CD4-positive, CD25-positive, alpha-beta regulatory T cell (primary cell): ENCODE results near the gene SAMD15. TPM values are rescaled to one million over a fixed set of nuclear protein-coding genes. Genes with fewer than 3 reads are reported as not detected.

ENCODE experiments used
- ATAC-seq, 2 donors: fragments of 150-1000 bp; cut with Tn5 transposase; one replicate each; pipeline ENCODE4 v1.10.0; 2021; ENCODE audit warnings: low read depth in 2 of 2, moderate number of reproducible peaks in 2 of 2, moderate library complexity in 1 of 2
- DNase-seq, 3 donors: peaks; one replicate each; pipeline versions ENCODE4 v3.0.0 to v3.0.0-alpha.2; 2012 to 2022; ENCODE audit warnings: mixed read lengths in 1 of 3
- H3K27ac ChIP-seq: one replicate; pipeline ENCODE4 v1.7.0; 2013; ENCODE audit warnings: mild to moderate bottlenecking, low read length; ENCODE audit not compliant: insufficient read depth, poor library complexity, severe bottlenecking
- H3K27me3 ChIP-seq: one replicate; pipeline ENCODE4 v1.7.0; 2013; ENCODE audit warnings: low read length; ENCODE audit not compliant: control insufficient read depth, insufficient read depth
- H3K36me3 ChIP-seq: one replicate; pipeline ENCODE4 v1.7.0; 2013; ENCODE audit warnings: mild to moderate bottlenecking, low read length, moderate library complexity; ENCODE audit not compliant: control insufficient read depth, insufficient read depth
- H3K4me1 ChIP-seq: 2 replicates; pipeline ENCODE4 v1.7.0; 2013; ENCODE audit warnings: mild to moderate bottlenecking, low read length; ENCODE audit not compliant: insufficient read depth, control insufficient read depth, poor library complexity, severe bottlenecking
- H3K4me3 ChIP-seq: one replicate; pipeline ENCODE4 v1.7.0; 2013; ENCODE audit warnings: low read depth, mild to moderate bottlenecking, low read length, moderate library complexity
- H3K9me3 ChIP-seq, 2 experiments: 1 replicate in 1 of 2; 2 replicates in 1 of 2; pipeline ENCODE4 v1.7.0; 2013; ENCODE audit warnings: low read length in 2 of 2, mild to moderate bottlenecking in 1 of 2, moderate library complexity in 1 of 2; ENCODE audit not compliant: control insufficient read depth in 2 of 2
- H3K27ac Mint-ChIP-seq, 3 donors: one replicate each; pipeline ENCODE4 v1.8.0; 2020 to 2022; ENCODE audit warnings: mild to moderate bottlenecking in 3 of 3, mixed read lengths in 3 of 3, moderate library complexity in 2 of 3
- H3K27me3 Mint-ChIP-seq: one replicate; pipeline ENCODE4 v1.8.0; 2022; ENCODE audit warnings: mild to moderate bottlenecking, mixed read lengths
- H3K36me3 Mint-ChIP-seq: one replicate; pipeline ENCODE4 v1.8.0; 2020; ENCODE audit warnings: mixed read lengths
- H3K4me1 Mint-ChIP-seq, 4 donors: one replicate each; pipeline ENCODE4 v1.8.0; 2020 to 2022; ENCODE audit warnings: mixed read lengths in 4 of 4, mild to moderate bottlenecking in 1 of 4
- H3K4me3 Mint-ChIP-seq, 4 donors: one replicate each; pipeline ENCODE4 v1.8.0; 2020 to 2022; ENCODE audit warnings: mild to moderate bottlenecking in 4 of 4, mixed read lengths in 4 of 4, moderate library complexity in 3 of 4
- H3K9me3 Mint-ChIP-seq, 7 donors: one replicate each; pipeline ENCODE4 v1.8.0; 2020 to 2022; ENCODE audit warnings: mixed read lengths in 7 of 7, mild to moderate bottlenecking in 3 of 7, moderate library complexity in 2 of 7
- polyA plus RNA-seq, 4 donors: library from polyadenylated mRNA; unstranded; fragments of 300-500 nt; fragmentation: Illumina TruSeq; gene quantifications; one replicate each; pipeline ENCODE4 v1.2.3, GENCODE V29; 2021
- total RNA-seq: library from RNA; stranded (reverse); gene quantifications from one replicate; pipeline ENCODE4 v1.2.3, GENCODE V29; 2022

Gene SAMD15
- total and polyA plus RNA-seq, 5 donors from 2014 or later = 0.42 TPM; not detected in 4

GRCh38 chr14:77342726-77343397, 34.3 kb upstream of the SAMD15 start:
- Histone ChIP-seq H3K36me3 (peaks cover 40% of the 10 kb centered on the region), H3K27me3 (no peaks in the 10 kb centered on the region), H3K9me3 (no peaks in the 10 kb centered on the region), H3K4me1 (no peaks in the 10 kb centered on the region), H3K4me3 (no peak overlapping the region), H3K27ac (no peak overlapping the region)
- ATAC-seq (no peak), DNase-seq (no peak)
- peak overlapping the region in 1 of 3 donors; percentile 44 for H3K27ac Mint-ChIP-seq
- no peaks in the 10 kb centered on the region for H3K27me3 Mint-ChIP-seq
- H3K4me3 Mint-ChIP-seq = no peak overlapping the region
- peaks cover 37% of the 10 kb centered on the region for H3K36me3 Mint-ChIP-seq
- H3K9me3 Mint-ChIP-seq = no peaks in the 10 kb centered on the region
- H3K4me1 Mint-ChIP-seq = peaks cover 2 to 5% (median 3%) of the 10 kb centered on the region in 4 donors

- DNase-seq (no peak), ATAC-seq (no peak)
- H3K27me3 ChIP-seq = no peaks in the 10 kb centered on the region
- no peak overlapping the region for H3K27ac ChIP-seq
- H3K4me3 ChIP-seq = no peak overlapping the region
- Mint-ChIP-seq H3K4me3 (no peak overlapping the region), H3K27me3 (no peaks in the 10 kb centered on the region), H3K4me1 (peaks cover 0 to 5% (median 3%) of the 10 kb centered on the region in 4 donors), H3K27ac (peak overlapping the region in 1 of 3 donors; percentile 44), H3K36me3 (peaks cover 37% of the 10 kb centered on the region), H3K9me3 (no peaks in the 10 kb centered on the region)
- H3K4me1 ChIP-seq = no peaks in the 10 kb centered on the region
- peaks cover 40% of the 10 kb centered on the region for H3K36me3 ChIP-seq
- no peaks in the 10 kb centered on the region for H3K9me3 ChIP-seq
Observed at GRCh38 chr14:77343662-77344061, 33.5 kb upstream of the SAMD15 start.

GRCh38 chr14:77344377-77344996, 32.7 kb upstream of the SAMD15 start:
- H3K36me3 Mint-ChIP-seq = peaks cover 37% of the 10 kb centered on the region
- Histone ChIP-seq H3K4me3 (no peak overlapping the region), H3K9me3 (no peaks in the 10 kb centered on the region), H3K27me3 (no peaks in the 10 kb centered on the region), H3K36me3 (peaks cover 40% of the 10 kb centered on the region), H3K27ac (no peak overlapping the region), H3K4me1 (no peaks in the 10 kb centered on the region)
- H3K4me1 Mint-ChIP-seq = peaks cover 0 to 5% (median 2%) of the 10 kb centered on the region in 4 donors
- no peak overlapping the region for H3K4me3 Mint-ChIP-seq
- peak overlapping the region in 1 of 3 donors; percentile 44 for H3K27ac Mint-ChIP-seq
- DNase-seq (no peak), ATAC-seq (no peak)
- no peaks in the 10 kb centered on the region for H3K27me3 Mint-ChIP-seq
- no peaks in the 10 kb centered on the region for H3K9me3 Mint-ChIP-seq

GRCh38 chr14:77346495-77346894, 30.7 kb upstream of the SAMD15 start:
- no peak overlapping the region for H3K27ac Mint-ChIP-seq
- H3K9me3 Mint-ChIP-seq = no peaks in the 10 kb centered on the region
- DNase-seq (no peak), ATAC-seq (no peak)
- H3K27ac ChIP-seq = no peak overlapping the region
- H3K4me1 ChIP-seq = no peaks in the 10 kb centered on the region
- H3K27me3 Mint-ChIP-seq = no peaks in the 10 kb centered on the region
- peaks cover 39% of the 10 kb centered on the region for H3K36me3 Mint-ChIP-seq
- H3K4me3 Mint-ChIP-seq = no peak overlapping the region
- H3K4me1 Mint-ChIP-seq = peaks cover 0 to 5% (median 2%) of the 10 kb centered on the region in 4 donors
- peaks cover 34% of the 10 kb centered on the region for H3K36me3 ChIP-seq
- no peaks in the 10 kb centered on the region for H3K27me3 ChIP-seq
- H3K9me3 ChIP-seq = no peaks in the 10 kb centered on the region
- no peak overlapping the region for H3K4me3 ChIP-seq

- Mint-ChIP-seq H3K27ac (no peak overlapping the region), H3K36me3 (peaks cover 36% of the 10 kb centered on the region), H3K27me3 (no peaks in the 10 kb centered on the region), H3K9me3 (no peaks in the 10 kb centered on the region), H3K4me3 (no peak overlapping the region), H3K4me1 (peaks cover 0 to 5% (median 2%) of the 10 kb centered on the region in 4 donors)
- Histone ChIP-seq H3K4me1 (no peaks in the 10 kb centered on the region), H3K36me3 (peaks cover 25% of the 10 kb centered on the region), H3K4me3 (no peak overlapping the region), H3K27ac (no peak overlapping the region), H3K9me3 (no peaks in the 10 kb centered on the region), H3K27me3 (no peaks in the 10 kb centered on the region)
- DNase-seq = no peak
- no peak for ATAC-seq
Observed at GRCh38 chr14:77347751-77348150, 29.4 kb upstream of the SAMD15 start.

GRCh38 chr14:77353469-77354141, 23.6 kb upstream of the SAMD15 start:
- peak overlapping the region in 1 of 3 donors; percentile 36 for H3K27ac Mint-ChIP-seq

GRCh38 chr14:77355811-77356210, 21.4 kb upstream of the SAMD15 start:
- H3K36me3 ChIP-seq = peaks cover 4% of the 10 kb centered on the region
- H3K27ac ChIP-seq = no peak overlapping the region
- H3K4me3 ChIP-seq = no peak overlapping the region
- Mint-ChIP-seq H3K27ac (peak overlapping the region in 1 of 3 donors; percentile 61), H3K27me3 (no peaks in the 10 kb centered on the region), H3K4me1 (peaks cover 5 to 17% (median 10%) of the 10 kb centered on the region in 4 donors), H3K36me3 (peaks cover 9% of the 10 kb centered on the region), H3K9me3 (no peaks in the 10 kb centered on the region), H3K4me3 (no peak overlapping the region)
- ATAC-seq (no peak), DNase-seq (no peak)
- H3K4me1 ChIP-seq = no peaks in the 10 kb centered on the region
- no peaks in the 10 kb centered on the region for H3K27me3 ChIP-seq
- no peaks in the 10 kb centered on the region for H3K9me3 ChIP-seq

More at GRCh38 chr14:77353469-77354141, 23.6 kb upstream of the SAMD15 start:
- DNase-seq = no peak
- ATAC-seq = no peak
- Histone ChIP-seq H3K4me3 (no peak overlapping the region), H3K9me3 (no peaks in the 10 kb centered on the region), H3K27me3 (no peaks in the 10 kb centered on the region), H3K4me1 (no peaks in the 10 kb centered on the region), H3K27ac (no peak overlapping the region), H3K36me3 (peaks cover 15% of the 10 kb centered on the region)
- no peaks in the 10 kb centered on the region for H3K9me3 Mint-ChIP-seq
- H3K4me1 Mint-ChIP-seq = peaks cover 4 to 6% (median 5%) of the 10 kb centered on the region in 4 donors
- no peaks in the 10 kb centered on the region for H3K27me3 Mint-ChIP-seq
- peaks cover 17% of the 10 kb centered on the region for H3K36me3 Mint-ChIP-seq
- H3K4me3 Mint-ChIP-seq = no peak overlapping the region
